GM12865 (cell line): ENCODE results near the gene CD44.
"Not testable (repeated sequence)": the region's sequence is repeated elsewhere in the genome, so short reads cannot be mapped to it uniquely, and the experiment has no call there.

ENCODE experiments used
- DNase-seq: peaks from one replicate; pipeline ENCODE4 v3.0.0; 2010; ENCODE audit warnings: low read depth
- H3K4me3 ChIP-seq: 2 replicates; pipeline ENCODE4 v1.5.1; 2011; ENCODE audit warnings: mild to moderate bottlenecking, low read depth, low read length, control low read depth
- TF ChIP-seq, protein P1 (sequence below): IDR thresholded peaks from 2 replicates; pipeline ENCODE4 v1.5.1; 2011; ENCODE audit warnings: low read length, control low read depth, low read depth, inconsistent platforms; ENCODE audit not compliant: insufficient read depth; ENCODE audit errors: missing control alignments

CD44 gene

DNA sequence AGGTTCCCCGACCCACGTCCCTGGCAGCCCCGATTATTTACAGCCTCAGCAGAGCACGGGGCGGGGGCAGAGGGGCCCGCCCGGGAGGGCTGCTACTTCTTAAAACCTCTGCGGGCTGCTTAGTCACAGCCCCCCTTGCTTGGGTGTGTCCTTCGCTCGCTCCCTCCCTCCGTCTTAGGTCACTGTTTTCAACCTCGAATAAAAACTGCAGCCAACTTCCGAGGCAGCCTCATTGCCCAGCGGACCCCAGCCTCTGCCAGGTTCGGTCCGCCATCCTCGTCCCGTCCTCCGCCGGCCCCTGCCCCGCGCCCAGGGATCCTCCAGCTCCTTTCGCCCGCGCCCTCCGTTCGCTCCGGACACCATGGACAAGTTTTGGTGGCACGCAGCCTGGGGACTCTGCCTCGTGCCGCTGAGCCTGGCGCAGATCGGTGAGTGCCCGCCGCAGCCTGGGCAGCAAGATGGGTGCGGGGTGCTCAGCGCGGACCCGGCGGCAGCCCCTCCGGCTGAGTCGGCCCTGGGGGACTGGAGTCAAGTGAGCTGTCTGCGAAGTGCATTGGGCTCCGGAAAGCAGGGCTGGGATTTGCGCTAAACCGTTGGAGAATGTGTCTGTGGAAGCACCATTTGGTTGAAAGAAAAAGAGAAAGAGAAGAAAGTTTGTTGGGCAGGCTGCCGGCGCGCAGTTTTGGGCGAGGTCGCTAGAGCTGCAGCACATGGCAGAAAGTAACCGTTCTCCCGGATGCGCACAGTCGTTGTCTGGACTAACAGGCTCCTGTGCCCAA is at the start of gene CD44:
Gene CD44 (plus strand): TSS at position 229 of the 779 bp plus-strand sequence. CDS start 133 bp downstream, at position 362.
- TF ChIP-seq, protein P1, sequence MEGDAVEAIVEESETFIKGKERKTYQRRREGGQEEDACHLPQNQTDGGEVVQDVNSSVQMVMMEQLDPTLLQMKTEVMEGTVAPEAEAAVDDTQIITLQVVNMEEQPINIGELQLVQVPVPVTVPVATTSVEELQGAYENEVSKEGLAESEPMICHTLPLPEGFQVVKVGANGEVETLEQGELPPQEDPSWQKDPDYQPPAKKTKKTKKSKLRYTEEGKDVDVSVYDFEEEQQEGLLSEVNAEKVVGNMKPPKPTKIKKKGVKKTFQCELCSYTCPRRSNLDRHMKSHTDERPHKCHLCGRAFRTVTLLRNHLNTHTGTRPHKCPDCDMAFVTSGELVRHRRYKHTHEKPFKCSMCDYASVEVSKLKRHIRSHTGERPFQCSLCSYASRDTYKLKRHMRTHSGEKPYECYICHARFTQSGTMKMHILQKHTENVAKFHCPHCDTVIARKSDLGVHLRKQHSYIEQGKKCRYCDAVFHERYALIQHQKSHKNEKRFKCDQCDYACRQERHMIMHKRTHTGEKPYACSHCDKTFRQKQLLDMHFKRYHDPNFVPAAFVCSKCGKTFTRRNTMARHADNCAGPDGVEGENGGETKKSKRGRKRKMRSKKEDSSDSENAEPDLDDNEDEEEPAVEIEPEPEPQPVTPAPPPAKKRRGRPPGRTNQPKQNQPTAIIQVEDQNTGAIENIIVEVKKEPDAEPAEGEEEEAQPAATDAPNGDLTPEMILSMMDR, result no peak
- DNase-seq, result peak; percentile 81
- H3K4me3 ChIP-seq, result peak within 1 kb of the TSS; percentile 80

DNA sequence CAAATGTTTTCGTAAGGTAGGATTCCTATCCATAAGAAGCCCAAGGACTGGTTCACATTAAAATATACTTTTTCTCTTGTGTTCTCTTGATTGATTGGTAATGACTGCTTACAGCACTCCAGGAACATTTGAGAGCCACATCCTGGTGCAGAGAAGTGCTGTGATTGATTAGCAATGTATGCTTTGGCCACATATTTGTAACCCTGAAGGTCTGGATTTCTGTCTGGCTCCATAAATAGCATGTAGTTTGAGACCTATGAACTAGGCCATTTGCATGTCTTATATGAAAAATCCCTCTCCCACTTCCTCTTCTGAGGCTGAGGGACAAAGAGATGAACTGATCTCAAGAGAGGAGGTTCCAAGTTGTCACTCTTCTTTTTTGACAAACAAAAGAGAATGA is 49.3 kb upstream of the CD44 start:
- 0 out of 2 replicates have a peak overlapping the region, but pooled peaks have one; percentile 7 for H3K4me3 ChIP-seq
- DNase-seq, result peak; percentile 72
- TF ChIP-seq, protein P1, result no peak

DNA sequence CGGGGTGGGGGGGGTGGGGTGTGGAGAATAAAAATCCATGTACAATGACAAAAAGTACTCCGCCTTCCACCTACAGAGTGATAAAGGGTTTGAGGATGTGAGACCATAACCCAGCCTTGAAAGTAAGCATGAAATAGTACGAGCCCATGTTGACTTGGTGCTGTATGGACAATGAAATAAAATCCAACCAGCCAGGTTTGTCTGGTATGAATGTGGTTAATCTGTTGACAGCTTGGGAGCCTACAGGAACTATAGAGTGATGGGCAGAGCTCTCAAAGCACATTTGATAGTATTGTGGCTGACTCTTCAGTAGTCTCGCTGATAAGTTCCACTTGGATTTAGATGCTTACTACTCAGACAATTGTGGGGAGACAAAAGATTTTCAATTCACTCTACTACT is 48.8 kb upstream of the CD44 start:
- TF ChIP-seq, protein P1, result no peak
- H3K4me3 ChIP-seq, result no peak overlapping the region

DNA sequence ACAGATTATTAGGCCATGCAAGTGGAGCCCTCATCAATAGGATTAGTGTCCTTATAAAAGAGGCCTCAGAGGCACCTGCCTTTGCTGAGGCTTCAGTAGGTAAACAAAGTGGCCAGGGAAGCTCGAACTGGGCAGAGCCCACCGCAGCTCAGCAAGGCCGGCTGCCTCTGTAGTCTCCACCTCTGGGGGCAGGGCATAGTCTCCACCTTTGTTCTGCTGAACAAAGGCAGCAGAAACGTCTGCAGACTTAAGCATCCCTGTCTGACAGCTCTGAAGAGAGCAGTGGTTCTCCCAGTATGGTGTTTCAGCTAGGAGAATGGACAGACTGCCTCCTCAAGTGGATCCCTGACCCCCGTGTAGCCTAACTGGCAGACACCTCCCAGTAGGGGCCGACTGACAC is 48.0 kb upstream of the CD44 start:
- not testable (repeated sequence) for DNase-seq, H3K4me3 ChIP-seq

More for the DNA sequence above, 48.8 kb upstream of the CD44 start:
- DNase-seq, result peak; percentile 27

DNA sequence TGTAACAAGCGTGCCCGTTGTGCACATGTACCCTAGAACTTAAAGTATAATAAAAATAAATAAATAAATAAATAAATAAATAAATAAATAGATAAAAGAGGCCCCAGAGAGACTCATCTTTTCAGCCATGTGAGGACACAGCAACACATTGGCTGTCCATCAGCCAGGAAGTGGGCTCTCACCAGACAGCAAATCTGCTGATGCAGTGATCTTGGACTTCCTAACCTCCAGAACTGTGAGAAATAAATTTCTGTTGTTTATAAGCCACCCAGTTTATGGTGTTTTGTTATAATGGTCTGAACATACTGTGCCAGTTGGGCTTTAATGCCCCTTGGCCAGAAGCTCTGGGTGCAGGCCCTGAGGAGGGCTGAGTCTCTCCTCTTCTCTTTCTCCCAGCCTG is 42.2 kb upstream of the CD44 start:
- TF ChIP-seq, protein P1, result no peak
- DNase-seq, result no peak
- H3K4me3 ChIP-seq, result no peak overlapping the region

DNA sequence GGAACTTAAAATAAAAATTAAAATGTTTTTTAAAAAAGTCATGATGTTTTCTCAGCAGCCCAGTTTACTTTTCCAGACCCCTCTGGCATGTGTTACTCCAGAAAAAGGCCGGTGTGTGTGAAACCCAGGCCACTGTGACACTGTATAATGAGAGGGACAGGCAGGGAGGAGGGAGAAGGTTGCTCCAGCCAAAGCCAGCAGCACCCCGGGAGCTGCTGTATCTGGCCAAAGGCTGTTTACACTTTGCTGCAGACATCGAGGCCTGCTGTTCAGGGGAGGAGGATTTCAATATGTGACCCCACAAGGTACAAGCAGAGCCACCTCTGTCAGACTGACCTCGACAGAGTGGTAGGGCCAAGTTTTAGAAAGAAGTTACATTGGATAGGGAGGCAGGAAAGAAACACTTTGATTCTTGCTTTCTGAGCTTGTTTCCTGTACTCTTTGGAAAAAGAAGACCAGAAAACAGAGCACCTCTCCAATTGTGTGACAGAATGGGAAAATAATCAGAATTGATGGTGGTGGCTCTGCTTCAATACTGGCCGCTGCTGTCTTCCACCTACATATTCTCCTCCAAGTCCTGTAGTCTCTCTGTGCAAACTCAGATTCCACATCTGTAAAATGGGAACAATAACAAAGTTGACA is 41.0 kb upstream of the CD44 start:
- no peak for DNase-seq
- no peak overlapping the region for H3K4me3 ChIP-seq
- TF ChIP-seq, protein P1, result no peak

DNA sequence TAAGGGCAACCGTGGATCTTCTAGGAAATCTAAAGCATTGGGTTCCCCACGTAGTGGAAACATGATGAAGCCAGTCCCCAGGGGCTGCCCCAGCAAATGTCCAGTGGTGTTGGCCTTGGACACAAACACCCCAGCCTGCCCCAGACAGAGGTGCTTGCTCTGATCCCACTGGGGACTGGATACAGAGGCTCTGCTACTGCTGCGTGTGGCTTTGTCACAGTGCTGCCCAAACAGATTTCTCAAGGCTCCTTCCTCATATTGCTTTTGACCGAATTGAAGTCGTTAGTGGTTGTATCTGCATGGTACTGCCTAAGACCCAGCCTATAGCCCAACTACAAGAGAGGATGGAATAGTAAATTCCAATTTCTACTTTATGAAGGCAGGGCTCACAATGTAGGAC is 40.1 kb upstream of the CD44 start:
- DNase-seq, result no peak
- no peak overlapping the region for H3K4me3 ChIP-seq
- TF ChIP-seq, protein P1, result no peak
